GM12865 (cell line): ENCODE measurements around the gene PEX14.

Experiments used
- DNase-seq: peaks from one replicate; pipeline ENCODE4 v3.0.0; 2010; ENCODE audit warnings: low read depth
- H3K4me3 ChIP-seq: 2 replicates; pipeline ENCODE4 v1.5.1; 2011; ENCODE audit warnings: mild to moderate bottlenecking, low read depth, low read length, control low read depth
- CTCF ChIP-seq: IDR thresholded peaks from 2 replicates; pipeline ENCODE4 v1.5.1; 2011; ENCODE audit warnings: low read length, control low read depth, low read depth, inconsistent platforms; ENCODE audit not compliant: insufficient read depth; ENCODE audit errors: missing control alignments

Gene PEX14

GRCh38 chr1:10671622-10672342 is 197.0 kb downstream of the PEX14 start:
- no peak for DNase-seq
- no peak for TF ChIP-seq CTCF

GRCh38 chr1:10672343-10673050 is 197.7 kb downstream of the PEX14 start:
- no peak overlapping the region for H3K4me3 ChIP-seq
- no peak for TF ChIP-seq CTCF
- no peak for DNase-seq

More at GRCh38 chr1:10671622-10672342, 197.0 kb downstream of the PEX14 start:
- no peak overlapping the region for H3K4me3 ChIP-seq

GRCh38 chr1:10673109-10673711 is 198.5 kb downstream of the PEX14 start:
- TF ChIP-seq CTCF, result no peak
- H3K4me3 ChIP-seq, result no peak overlapping the region
- DNase-seq, result no peak

GRCh38 chr1:10674222-10674621 is 199.5 kb downstream of the PEX14 start:
- no peak for TF ChIP-seq CTCF

DNA sequence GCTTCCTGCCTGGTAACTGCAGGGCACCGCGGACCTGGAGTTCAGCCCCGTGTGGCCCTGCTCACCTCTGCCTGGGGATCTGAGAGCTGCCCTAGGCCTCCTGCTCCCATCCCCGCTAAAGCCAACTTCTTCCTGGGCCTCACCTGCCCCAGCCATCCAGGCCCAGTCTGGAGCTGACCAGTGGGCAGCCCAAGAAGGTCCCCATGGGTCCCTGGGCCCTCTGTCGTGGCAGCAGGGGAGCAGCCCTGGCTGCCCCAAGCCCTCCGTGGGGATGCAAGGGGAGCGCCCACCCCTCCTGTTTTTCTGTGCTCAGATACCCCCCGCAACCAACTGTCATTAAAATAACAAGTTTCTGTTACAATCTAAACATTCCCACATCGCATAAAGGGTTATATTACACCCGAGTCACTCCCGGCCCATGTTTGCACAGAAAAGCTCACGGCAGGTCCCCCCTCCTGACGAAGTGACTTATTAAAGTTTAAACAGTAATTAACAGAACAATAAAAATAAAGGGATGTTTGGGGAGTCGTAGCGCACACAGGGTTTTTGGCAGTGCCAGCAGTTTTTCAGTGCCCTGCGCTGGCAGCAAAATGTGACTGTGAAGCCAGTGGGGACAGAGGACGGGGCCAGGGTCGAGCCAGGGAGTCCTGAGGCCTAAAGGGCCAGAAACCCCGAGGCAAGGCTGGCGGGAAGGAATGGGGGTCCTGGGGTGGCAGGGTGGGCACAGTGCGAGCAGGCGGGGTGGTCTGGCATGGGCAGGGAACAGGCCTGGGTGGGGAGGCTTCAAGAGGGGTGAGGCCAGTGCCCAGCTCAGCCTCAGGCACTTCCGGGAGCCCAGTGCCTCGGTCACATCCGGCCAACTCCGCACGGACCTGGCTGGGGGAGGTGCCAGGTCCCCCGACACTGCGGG is 200.2 kb downstream of the PEX14 start:
- no peak overlapping the region for H3K4me3 ChIP-seq
- TF ChIP-seq CTCF, result no peak
- DNase-seq, result no peak

More at GRCh38 chr1:10674222-10674621, 199.5 kb downstream of the PEX14 start:
- DNase-seq, result no peak
- H3K4me3 ChIP-seq, result no peak overlapping the region

- no peak for DNase-seq
- TF ChIP-seq CTCF, result no peak
- H3K4me3 ChIP-seq, result no peak overlapping the region
Measured at GRCh38 chr1:10675813-10676212, 201.1 kb downstream of the PEX14 start.
